ENCODE data around the gene ALK.

Gene ALK

GRCh38 chr2:29165362-29166241 is 755.8 kb downstream of the ALK start:
- no peak for DNase-seq

DNA sequence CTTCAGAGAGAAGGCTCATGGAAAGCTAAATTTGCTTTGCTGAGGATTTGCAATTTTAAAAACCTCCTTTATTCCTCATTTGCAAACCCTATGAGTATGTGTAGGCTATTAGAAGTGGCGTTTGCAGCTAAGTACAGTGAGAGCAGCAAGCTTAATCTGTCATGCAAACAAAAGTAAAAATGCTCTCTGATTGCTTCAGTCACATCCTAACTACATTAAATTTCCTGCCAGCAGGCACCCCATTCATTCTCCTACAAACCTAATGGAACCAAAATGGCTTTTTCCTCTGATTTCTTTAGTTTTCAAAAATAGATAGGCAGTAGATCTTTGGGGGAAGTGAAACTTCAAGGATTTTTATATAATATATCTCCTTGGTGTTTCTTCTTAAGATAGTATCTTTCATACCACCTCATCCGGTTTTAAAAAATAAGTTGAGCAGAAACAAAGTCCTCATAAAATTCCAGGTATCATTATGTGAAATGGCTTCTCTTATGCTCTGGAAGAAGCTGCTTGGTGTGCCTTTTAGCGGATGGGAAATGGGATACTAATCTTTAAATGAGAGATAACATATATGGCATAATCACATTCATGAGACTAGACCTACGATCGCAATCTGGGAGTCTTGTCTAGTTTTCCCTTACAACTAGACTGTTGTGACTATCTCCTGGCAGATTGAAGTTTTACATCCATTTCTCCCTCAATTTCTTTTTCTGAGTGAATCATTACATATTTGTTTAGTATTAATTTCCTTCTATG is 757.1 kb downstream of the ALK start:
- no peak for DNase-seq

- DNase-seq = no peak
Measured at GRCh38 chr2:29162204-29162928, 759.0 kb downstream of the ALK start.

DNA sequence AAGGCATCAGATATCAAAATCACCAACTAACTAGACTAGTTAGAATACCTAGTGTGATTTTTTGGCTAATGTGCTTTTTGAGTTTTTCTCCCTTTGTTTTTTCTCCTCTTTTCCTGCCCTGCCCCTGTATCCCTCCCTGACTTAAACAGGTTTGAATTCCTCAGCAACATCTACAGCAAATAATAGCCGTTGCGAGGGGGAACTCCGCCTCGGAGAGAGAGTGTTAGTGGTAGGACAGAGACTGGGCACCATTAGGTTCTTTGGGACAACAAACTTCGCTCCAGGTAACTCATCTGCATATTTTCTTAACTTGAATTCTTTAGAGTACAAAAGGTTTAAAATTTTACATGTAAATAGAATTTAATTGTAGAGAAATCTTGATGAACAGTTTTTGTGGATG is 761.2 kb downstream of the ALK start:
- no peak for DNase-seq

- DNase-seq = no peak
Measured at GRCh38 chr2:29159125-29159524, 762.3 kb downstream of the ALK start.

- no peak for DNase-seq
Measured at GRCh38 chr2:29157131-29157530, 764.3 kb downstream of the ALK start.

DNA sequence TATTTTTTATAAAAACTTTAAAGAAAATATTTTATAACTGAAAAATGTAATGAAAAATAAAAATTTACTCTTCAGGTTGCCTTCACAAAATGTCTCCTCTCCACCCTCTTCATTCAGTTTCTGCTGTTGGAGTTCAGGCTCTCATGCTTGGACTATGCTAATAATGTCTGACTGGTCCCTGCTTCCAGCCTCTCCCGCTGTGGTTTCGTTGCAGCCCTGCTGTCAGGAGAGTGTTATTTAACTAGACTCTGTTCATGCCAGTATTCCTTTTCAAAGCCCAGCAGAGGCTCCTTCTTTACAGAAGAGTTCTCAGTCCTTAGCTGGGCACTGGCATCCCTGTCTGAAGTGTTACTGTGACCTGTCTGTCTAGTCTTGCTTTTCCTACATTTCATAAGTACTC is 765.8 kb downstream of the ALK start:
- no peak for DNase-seq

GRCh38 chr2:29154610-29155009 is 766.8 kb downstream of the ALK start:
- no peak for DNase-seq

DNA sequence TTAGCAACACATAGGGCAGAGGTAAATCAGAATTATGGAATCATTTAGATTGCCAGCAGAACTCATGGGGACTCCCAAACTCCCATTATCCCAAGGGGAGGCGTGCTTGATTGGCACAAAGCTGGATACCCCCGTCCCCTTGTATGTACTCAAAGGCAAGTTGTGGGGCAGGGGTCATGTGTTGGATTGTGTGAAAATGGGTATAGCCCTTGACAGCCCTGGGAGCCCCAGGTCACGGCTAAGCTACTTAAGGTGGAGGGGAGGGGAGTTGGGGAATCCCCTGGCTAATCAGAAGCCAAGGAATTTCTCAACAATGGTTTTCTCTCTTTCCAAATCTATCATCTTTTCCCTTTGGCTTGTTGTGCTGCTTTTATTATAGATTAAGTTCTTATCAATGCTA is 773.4 kb downstream of the ALK start:
- DNase-seq = no peak

- no peak for DNase-seq
Measured at GRCh38 chr2:29146197-29146596, 775.2 kb downstream of the ALK start.

DNA sequence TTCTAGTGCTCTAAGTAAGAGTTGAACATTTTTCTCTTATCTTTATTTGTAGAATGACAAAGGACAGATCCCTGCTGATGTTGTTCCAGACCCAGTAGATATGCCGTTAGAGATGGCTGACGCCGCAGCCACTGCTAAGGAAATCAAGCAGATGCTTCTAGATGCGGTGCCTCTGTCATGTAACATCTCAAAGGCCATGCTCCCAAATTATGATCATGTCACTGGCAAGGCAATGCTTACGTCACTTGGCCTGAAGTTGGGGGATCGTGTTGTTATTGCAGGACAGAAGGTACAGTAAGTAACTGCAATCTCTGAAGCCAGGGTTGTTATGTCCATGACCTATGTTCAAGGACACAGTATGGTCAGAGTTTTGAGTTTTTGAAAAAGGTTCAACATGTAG is 777.7 kb downstream of the ALK start:
- DNase-seq = no peak

Measured in GOT3 (cell line).